ENCODE measurements around the gene MAP3K4.

The MAP3K4 gene, protein sequence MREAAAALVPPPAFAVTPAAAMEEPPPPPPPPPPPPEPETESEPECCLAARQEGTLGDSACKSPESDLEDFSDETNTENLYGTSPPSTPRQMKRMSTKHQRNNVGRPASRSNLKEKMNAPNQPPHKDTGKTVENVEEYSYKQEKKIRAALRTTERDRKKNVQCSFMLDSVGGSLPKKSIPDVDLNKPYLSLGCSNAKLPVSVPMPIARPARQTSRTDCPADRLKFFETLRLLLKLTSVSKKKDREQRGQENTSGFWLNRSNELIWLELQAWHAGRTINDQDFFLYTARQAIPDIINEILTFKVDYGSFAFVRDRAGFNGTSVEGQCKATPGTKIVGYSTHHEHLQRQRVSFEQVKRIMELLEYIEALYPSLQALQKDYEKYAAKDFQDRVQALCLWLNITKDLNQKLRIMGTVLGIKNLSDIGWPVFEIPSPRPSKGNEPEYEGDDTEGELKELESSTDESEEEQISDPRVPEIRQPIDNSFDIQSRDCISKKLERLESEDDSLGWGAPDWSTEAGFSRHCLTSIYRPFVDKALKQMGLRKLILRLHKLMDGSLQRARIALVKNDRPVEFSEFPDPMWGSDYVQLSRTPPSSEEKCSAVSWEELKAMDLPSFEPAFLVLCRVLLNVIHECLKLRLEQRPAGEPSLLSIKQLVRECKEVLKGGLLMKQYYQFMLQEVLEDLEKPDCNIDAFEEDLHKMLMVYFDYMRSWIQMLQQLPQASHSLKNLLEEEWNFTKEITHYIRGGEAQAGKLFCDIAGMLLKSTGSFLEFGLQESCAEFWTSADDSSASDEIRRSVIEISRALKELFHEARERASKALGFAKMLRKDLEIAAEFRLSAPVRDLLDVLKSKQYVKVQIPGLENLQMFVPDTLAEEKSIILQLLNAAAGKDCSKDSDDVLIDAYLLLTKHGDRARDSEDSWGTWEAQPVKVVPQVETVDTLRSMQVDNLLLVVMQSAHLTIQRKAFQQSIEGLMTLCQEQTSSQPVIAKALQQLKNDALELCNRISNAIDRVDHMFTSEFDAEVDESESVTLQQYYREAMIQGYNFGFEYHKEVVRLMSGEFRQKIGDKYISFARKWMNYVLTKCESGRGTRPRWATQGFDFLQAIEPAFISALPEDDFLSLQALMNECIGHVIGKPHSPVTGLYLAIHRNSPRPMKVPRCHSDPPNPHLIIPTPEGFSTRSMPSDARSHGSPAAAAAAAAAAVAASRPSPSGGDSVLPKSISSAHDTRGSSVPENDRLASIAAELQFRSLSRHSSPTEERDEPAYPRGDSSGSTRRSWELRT (N-terminal part only)

GRCh38 chr6:160991406-160992060, at the start of gene MAP3K4:
Gene MAP3K4 (plus strand): TSS chr6:160991769. CDS start chr6:160991932, 163 bp downstream.
- DNase-seq (ENCODE audit: low spot score): peak; percentile 74

DNA sequence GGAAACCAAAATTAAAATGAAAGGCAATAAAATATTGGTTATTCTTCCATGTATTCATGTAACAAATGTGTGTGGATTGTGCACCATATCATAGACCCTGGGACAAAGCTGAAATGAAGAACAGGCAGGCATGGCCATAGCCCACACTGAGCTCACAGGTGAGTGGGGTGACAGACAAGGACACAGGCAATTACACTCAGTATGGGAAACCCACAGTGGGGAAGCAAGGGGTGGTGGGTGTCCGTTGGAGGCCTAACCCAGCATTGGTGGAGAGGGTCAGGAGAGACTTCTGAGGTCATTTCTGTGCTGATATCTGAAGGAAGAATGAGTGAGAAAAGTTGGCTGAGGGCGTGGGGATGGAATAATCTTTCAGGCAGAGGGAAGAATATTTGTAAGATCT, 47.6 kb upstream of the MAP3K4 start:
- DNase-seq (ENCODE audit: low spot score): no peak

GRCh38 chr6:160945516-160946177, 45.9 kb upstream of the MAP3K4 start:
- DNase-seq (ENCODE audit: low spot score): no peak

GRCh38 chr6:160949531-160949930, 42.0 kb upstream of the MAP3K4 start:
- DNase-seq (ENCODE audit: low spot score): no peak

DNA sequence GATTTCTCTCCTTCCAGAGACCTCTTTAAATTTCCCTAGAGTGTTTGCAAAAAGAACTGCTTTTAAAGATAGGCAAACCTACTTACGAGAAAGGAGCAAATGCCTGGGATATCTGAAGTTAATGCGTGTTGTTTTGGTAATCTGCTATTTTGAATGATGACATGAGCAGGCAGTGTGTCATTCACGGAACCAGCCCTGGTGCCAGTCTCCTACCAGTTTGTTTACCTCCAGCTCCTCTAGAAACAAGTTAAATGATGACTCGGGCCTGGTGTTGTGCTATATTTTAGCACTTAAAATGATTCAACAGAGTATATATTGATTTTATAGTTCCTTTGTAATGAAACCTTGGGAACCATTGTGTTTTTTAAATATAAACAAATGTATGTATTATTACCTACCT, 41.1 kb upstream of the MAP3K4 start:
- no peak for DNase-seq (ENCODE audit: low spot score)

DNA sequence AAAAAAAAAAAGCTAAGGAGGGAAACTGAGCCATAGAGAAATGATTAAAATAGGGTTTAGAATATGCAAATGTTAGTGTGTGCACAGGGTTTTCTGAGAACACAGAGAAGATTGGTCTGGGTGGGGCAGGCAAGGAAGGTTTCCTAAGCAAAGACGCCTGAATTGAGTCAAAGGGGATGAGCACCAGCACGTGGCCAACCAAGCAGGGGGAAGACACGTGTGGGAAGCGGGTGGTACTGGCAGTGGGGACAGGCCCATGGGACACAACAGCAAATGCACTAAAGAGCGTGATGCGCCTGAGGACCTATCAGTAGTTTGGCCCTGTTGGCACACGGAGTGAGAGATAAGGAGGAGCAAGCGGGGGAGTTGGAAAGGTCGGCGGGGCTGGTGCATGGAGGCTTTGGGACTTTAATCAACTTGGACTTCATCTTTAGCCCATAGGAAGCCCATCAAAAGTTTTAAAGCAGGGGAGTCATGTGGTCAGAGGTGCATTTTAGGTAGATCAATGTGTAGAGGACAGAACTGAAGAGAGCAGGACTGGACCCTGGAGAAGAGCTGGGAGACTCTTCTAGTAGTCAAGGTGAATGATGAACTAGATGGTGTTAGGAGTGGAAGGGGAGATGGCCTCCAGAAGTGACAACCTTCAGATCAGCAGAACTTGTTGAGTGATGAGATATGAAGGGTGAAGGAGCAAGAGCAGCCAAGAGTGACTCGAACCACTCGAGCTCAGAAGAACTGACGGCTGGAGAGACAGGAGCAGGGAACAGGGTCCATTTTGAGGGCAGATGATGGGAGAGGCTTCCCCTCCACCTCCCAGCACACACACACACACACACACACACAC, 40.2 kb upstream of the MAP3K4 start:
- DNase-seq (ENCODE audit: low spot score): no peak

GRCh38 chr6:160952633-160953281, 38.8 kb upstream of the MAP3K4 start:
- no peak for DNase-seq (ENCODE audit: low spot score)

DNA sequence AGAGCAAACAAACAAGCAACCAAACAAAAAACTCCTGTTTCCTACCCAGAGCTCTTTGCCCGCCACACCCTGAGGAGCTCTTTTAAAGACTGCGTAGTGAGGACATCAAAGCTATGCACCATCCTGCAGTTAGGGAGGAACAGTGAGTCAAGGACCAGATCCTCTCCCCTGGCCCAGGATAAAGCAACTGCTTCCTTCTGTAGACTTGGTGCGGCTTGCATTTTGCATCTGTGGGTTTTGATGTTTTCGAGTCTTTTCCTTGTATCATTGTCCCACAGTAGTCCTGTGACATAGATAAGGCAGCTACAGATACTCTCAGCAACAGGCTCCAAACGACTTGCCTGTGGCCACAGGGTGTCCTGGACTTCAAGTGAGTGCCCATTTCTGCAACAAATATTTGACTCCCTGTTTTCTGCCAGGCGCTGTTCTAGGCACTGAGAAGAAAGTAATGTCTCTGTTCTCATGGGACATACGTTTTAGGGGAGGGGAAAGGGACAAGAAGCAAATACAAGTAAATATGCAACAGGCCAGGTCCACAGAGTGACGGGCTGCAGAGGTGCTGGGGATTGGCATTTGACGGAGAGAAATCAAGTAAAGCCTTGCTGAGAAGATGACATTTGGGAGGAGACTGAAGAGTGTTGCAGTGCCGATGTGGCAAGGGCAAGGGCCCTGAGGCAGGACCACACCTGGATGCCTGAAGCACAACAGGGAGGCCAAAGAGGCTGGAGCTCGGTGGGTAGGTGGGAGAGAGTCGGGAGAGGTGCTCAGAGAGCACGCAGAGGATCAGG, 35.9 kb upstream of the MAP3K4 start:
- no peak for DNase-seq (ENCODE audit: low spot score)

DNA sequence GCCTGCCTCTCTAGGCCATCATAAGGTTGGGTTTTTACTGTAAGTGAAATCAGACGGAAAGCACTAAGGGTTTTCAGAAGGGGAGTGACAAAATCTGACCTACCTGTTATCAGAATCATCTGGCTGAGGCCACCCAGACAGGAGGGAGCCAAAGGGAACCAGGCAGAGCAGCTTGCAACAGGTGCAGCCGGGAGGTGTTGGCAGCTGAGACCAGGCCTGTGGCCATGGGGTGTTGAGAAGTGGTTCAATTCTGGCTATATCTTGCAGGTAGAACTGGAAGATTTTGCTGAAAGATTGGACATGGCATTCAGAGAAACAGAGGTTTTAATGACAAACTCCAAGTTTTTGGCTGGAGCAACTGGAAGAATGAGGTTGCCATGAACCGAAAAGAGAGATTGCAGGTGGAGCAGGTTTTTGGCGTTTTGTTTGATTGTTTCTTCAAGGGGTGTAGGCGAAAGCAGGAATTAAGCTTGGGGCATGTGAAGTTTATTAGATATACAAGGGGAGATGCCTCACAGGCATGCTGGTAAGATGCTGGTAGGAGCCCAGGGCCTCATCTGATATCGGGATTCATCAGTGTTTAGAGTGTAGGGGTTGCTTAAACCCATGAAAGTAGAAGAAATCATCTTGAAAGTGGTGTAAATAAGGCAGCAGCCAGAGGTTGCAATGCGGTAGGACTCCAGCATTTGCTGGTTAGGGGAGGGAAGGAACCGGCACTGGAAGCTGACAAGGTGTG, 35.1 kb upstream of the MAP3K4 start:
- DNase-seq (ENCODE audit: low spot score): no peak

DNA sequence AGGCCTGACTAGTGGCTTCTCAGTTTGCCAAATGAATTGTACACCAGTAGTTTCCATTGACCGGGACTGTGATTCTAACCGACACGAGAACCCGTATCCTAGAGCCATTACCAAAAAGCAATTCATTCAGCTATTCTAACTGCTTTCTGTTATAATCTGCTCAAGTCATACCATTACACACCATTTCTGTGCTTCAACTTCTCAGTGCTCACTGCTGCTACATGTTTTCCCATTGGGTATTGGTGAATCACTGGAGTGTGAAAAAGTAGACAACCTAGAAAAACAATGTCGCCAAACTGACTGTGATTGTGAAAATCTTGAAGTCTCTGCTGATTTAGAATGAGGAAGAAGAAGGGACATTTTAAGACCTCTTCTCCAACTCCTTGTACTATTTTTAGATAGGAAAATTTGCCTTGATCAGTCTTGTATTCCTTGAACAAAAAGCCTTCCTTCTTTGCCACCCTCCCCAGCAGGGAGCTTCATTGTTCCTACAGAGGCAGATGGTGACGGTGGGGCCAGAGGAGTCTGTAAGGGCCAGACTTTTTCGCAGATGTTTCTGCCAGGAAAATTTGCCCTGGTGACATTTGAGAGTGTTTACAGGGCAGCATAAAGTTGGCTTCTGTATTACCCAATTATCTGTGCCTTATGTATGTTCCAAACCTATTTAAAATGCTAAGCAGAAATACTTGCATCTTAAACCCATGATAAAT, 31.7 kb upstream of the MAP3K4 start:
- DNase-seq (ENCODE audit: low spot score): no peak

- DNase-seq (ENCODE audit: low spot score): no peak
These were observed 30.7 kb upstream of the MAP3K4 start for GRCh38 chr6:160960839-160961238.

DNA sequence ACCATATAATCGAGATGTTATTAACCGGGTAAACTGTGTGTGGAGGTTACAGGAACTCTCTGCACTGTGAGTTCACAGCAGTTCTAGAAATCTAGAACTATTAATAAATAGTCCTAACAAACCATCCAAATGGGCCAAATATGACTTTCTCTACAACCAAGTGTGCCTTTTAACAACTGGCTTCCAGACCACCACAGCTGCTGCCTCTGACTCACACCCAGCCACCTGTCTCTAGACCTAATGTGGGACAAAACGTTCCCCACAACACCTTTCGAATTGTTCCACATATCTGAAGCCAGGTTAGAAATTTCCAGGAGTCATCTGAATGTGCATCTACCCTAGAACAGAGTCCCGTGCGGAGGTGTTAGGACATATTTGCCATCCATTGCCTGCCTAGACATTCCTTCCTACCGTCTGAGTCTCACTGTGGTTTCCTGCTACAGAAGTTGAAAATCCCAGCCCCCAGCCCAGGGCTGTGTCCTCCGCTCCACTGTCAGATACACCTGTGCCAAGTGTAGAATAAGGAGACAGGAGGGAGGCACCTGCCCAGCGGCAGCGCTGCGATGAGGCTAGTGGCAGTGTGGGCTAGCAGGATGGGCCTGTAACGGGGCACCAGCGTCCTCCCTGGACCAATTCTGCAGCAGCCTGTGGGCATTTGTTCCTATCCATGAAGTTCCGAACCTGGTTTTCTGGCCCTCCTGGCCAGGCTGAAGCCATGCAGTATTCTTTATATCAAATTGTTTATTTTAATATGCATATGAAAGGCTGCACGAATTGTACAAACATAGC, 28.5 kb upstream of the MAP3K4 start:
- no peak for DNase-seq (ENCODE audit: low spot score)

DNA sequence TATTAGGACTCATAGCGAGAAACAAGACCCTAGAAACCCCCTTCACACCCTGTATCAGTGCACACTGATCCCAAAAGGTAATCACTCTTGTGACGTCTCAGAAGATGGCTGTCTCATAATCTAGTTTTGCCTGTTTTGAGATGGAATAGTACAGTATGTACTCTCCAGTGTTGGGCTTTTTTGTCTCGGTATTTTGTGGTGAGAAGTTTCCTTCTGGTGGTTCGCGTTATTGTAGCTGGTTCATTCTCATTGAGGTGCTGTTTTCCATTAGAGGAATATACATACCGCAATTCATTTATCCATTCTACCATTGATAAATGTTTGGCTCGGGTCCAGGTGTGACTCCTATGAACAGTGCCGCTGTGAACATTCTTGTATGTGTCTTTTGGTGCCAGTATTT, 27.9 kb upstream of the MAP3K4 start:
- no peak for DNase-seq (ENCODE audit: low spot score)

GRCh38 chr6:160965893-160966292, 25.7 kb upstream of the MAP3K4 start:
- DNase-seq (ENCODE audit: low spot score): no peak

- no peak for DNase-seq (ENCODE audit: low spot score)
These were observed 24.9 kb upstream of the MAP3K4 start for GRCh38 chr6:160966493-160967229.

DNA sequence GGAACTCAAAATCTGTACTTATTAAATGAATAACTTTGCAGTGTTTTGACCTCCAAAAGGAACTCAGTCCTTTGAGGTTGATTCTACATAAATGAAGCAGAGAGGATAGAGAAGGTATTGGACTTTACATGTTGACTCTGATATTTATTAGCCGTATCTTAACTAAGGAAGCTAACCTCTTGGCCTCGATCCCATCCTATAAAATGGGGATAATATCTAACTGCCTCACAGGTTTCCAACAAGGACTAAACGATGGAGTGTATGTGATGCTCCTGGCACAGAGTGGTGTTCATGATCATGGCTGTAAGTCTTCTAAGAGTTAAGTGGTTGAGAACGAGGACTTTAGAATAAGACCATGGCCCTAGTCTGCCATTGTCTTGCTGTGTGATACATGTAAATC, 24.2 kb upstream of the MAP3K4 start:
- no peak for DNase-seq (ENCODE audit: low spot score)

Data from putamen (tissue), 1 donor.